Liver (tissue), 3 donors: ENCODE results near the gene KLF6.

Experiments used
- EGR1 ChIP-seq, 2 donors: IDR thresholded peaks; 2 replicates each; pipeline ENCODE4 v1.6.1; 2016 to 2018; ENCODE audit warnings: antibody characterized with exemption in 2 of 2, low read depth in 2 of 2
- FOXA1 ChIP-seq: IDR thresholded peaks from 2 replicates; pipeline ENCODE4 v1.6.1; 2016; ENCODE audit warnings: antibody characterized with exemption
- REST ChIP-seq: IDR thresholded peaks from 2 replicates; pipeline ENCODE4 v1.6.1; 2016; ENCODE audit warnings: antibody characterized with exemption, mild to moderate bottlenecking
- SP1 ChIP-seq: IDR thresholded peaks from 2 replicates; pipeline ENCODE4 v1.6.1; 2018; ENCODE audit warnings: antibody characterized with exemption, mild to moderate bottlenecking
- TAF1 ChIP-seq: conservative IDR thresholded peaks from 2 replicates; pipeline ENCODE4 v1.6.1; 2016; ENCODE audit warnings: antibody characterized with exemption, mild to moderate bottlenecking
- YY1 ChIP-seq: IDR thresholded peaks from 2 replicates; pipeline ENCODE4 v1.6.1; 2016; ENCODE audit warnings: antibody characterized with exemption, mild to moderate bottlenecking
- TF ChIP-seq, protein P1 (sequence below): fragments of 150-350 bp; IDR thresholded peaks from 2 replicates; pipeline ENCODE4 v1.5.1; 2017; ENCODE audit warnings: improper control_type of control experiment, low read depth, low read length; ENCODE audit not compliant: missing input control
- donor health status: healthy.
- donor health status: healthy.

- TF ChIP-seq, protein P1, sequence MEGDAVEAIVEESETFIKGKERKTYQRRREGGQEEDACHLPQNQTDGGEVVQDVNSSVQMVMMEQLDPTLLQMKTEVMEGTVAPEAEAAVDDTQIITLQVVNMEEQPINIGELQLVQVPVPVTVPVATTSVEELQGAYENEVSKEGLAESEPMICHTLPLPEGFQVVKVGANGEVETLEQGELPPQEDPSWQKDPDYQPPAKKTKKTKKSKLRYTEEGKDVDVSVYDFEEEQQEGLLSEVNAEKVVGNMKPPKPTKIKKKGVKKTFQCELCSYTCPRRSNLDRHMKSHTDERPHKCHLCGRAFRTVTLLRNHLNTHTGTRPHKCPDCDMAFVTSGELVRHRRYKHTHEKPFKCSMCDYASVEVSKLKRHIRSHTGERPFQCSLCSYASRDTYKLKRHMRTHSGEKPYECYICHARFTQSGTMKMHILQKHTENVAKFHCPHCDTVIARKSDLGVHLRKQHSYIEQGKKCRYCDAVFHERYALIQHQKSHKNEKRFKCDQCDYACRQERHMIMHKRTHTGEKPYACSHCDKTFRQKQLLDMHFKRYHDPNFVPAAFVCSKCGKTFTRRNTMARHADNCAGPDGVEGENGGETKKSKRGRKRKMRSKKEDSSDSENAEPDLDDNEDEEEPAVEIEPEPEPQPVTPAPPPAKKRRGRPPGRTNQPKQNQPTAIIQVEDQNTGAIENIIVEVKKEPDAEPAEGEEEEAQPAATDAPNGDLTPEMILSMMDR: no peak
- TF ChIP-seq YY1 (no peak), TAF1 (no peak), SP1 (no peak), EGR1 (IDR thresholded peaks at IDR 0.05; ENCODE audit: low read depth in 2 of 2) (no peak), REST (no peak), FOXA1 (no peak)
Measured at GRCh38 chr10:3741688-3742461, 43.1 kb downstream of the KLF6 start.
